Measurements from ENCODE around the gene ST7. TPM values are rescaled to one million over a fixed set of nuclear protein-coding genes. Genes with fewer than 3 reads are reported as not detected.

The ST7 gene
- polyA plus RNA-seq, 2 of the 4 experiments (the other 2 are of a cell fraction), result 16.2 to 26.0 TPM

DNA sequence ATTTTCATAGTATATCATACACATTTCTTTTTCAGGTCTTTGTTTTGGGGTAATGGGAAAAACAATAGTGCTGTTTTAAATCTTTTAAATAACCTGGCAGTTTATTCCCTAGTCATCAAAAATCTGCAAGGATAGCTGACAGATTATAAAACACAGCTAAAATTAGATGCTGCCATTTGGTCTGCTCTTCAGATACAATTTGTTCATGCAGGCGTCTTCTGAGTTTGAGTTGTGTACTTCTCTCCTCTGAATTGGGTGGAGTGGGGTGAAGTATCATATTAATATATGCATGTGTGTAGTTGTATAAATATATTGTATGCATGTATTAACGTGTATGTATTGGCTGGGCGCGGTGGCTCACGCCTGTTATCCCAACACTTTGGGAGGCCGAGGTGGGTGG lies 42.9 kb upstream of the ST7 start:
- peak; percentile 27 for TF ChIP-seq MAFK (IDR thresholded peaks at IDR 0.05; ENCODE audit: partially characterized antibody)
- TF ChIP-seq HES2 (IDR thresholded peaks at IDR 0.05), result no peak

DNA sequence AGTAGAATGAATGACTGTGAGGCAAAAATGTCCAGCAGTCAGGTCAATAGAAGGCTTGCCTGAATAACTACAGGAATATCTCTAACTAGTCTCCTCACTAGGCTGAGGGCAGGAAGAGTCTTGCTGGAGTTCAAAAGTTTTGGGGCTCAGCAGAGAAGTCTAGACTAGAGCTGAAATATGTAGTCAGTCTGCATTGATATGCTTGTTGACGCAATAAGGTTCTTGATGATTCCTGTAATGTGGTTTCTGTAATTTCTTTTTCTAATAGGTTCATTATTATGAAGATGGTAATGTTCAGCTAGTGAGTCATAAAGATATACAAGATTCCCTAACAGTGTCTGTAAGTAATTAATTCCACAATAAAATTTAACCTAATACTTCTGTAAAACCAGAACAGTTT lies 41.5 kb upstream of the ST7 start:
- Histone ChIP-seq H3K9me3 (0 out of 3 replicates have a peak, but pooled peaks cover 5% of the 10 kb centered on the region), H3K4me2 (no peak overlapping the region), H3K4me1 (no peaks in the 10 kb centered on the region), H3K4me3 (no peak overlapping the region), H3K27ac (no peak overlapping the region)
- ChIA-PET CTCF (interaction anchor here (0.6 to 3.2 kb wide), 4 partner anchors 9 to 37 kb away, joined by 3 to 18 read pairs (median 4); no protein-coding TSS in a partner anchor), POLR2A (no interaction called here)
- FAIRE-seq (no peak), DNase-seq (ENCODE audit: low read depth in 1 of 2, low spot score in 1 of 2) (no peak), ATAC-seq (no peak)
- TF ChIP-seq HEYL (CRISPR knock-in tag; IDR thresholded peaks at IDR 0.05), result no peak
- TF ChIP-seq KDM5A (IDR thresholded peaks at IDR 0.05), result no peak
- TF ChIP-seq TFCP2L1 (CRISPR knock-in tag; IDR thresholded peaks at IDR 0.05), result no peak
- no peak for TF ChIP-seq POLR2AphosphoS2 (conservative IDR thresholded peaks at IDR 0.05; ENCODE audit: low read length)
- TF ChIP-seq REST (IDR thresholded peaks at IDR 0.05), result no peak
- no peak for TF ChIP-seq POLR2A (IDR thresholded peaks at IDR 0.05; ENCODE audit: low read length)
- TF ChIP-seq RARB (CRISPR knock-in tag; IDR thresholded peaks at IDR 0.05), result no peak
- TF ChIP-seq FOXS1 (CRISPR knock-in tag; IDR thresholded peaks at IDR 0.05), result no peak
- TF ChIP-seq MAZ (IDR thresholded peaks at IDR 0.05; ENCODE audit: borderline replicate concordance, low read depth, low read length), result no peak
- no peak for TF ChIP-seq HOXB13 (CRISPR knock-in tag; IDR thresholded peaks at IDR 0.05; ENCODE audit: low read depth)
- TF ChIP-seq JUN (IDR thresholded peaks at IDR 0.05), result no peak
- no peak for TF ChIP-seq CEBPB (IDR thresholded peaks at IDR 0.05)
- TF ChIP-seq MAX (IDR thresholded peaks at IDR 0.05), result no peak
- no peak for TF ChIP-seq EHMT2 (IDR thresholded peaks at IDR 0.05; ENCODE audit: low read depth)
- TF ChIP-seq MAFK (IDR thresholded peaks at IDR 0.05; ENCODE audit: partially characterized antibody), result no peak
- no peak for TF ChIP-seq FOSL2 (IDR thresholded peaks at IDR 0.05)
- TF ChIP-seq FOSL2 (CRISPR knock-in tag; IDR thresholded peaks at IDR 0.05), result no peak
- no peak for TF ChIP-seq ZSCAN20 (CRISPR knock-in tag; IDR thresholded peaks at IDR 0.05)
- TF ChIP-seq RAD21 (conservative IDR thresholded peaks at IDR 0.05 in 1 of 2, IDR thresholded peaks at IDR 0.05 in 1 of 2), result no peak
- TF ChIP-seq EHF (CRISPR knock-in tag; IDR thresholded peaks at IDR 0.05), result no peak
- no peak for TF ChIP-seq CBX8 (IDR thresholded peaks at IDR 0.05)
- 94% methylated on average over 1 of the region's 1 CpG for WGBS (ENCODE audit: missing lambda C conversion rate)

More for the DNA sequence above, 42.9 kb upstream of the ST7 start:
- ChIA-PET CTCF (no interaction called here), POLR2A (no interaction called here)
- WGBS (ENCODE audit: missing lambda C conversion rate), result 98% methylated on average over 6 of the region's 6 CpGs
- 0 out of 3 replicates have a peak, but pooled peaks cover 5% of the 10 kb centered on the region for H3K9me3 ChIP-seq
- H3K4me3 ChIP-seq, result no peak overlapping the region
- no peaks in the 10 kb centered on the region for H3K4me1 ChIP-seq
- no peak for DNase-seq (ENCODE audit: low read depth in 1 of 2, low spot score in 1 of 2)
- H3K4me2 ChIP-seq, result no peak overlapping the region
- ATAC-seq, result no peak
- FAIRE-seq, result no peak
- H3K27ac ChIP-seq, result no peak overlapping the region
